ENCODE data around the gene POLR2L. TPM values are rescaled to one million over a fixed set of nuclear protein-coding genes. Genes with fewer than 3 reads are reported as not detected.

Gene POLR2L
- total RNA-seq, 1 experiment from 2014 or later, result 672 TPM

DNA sequence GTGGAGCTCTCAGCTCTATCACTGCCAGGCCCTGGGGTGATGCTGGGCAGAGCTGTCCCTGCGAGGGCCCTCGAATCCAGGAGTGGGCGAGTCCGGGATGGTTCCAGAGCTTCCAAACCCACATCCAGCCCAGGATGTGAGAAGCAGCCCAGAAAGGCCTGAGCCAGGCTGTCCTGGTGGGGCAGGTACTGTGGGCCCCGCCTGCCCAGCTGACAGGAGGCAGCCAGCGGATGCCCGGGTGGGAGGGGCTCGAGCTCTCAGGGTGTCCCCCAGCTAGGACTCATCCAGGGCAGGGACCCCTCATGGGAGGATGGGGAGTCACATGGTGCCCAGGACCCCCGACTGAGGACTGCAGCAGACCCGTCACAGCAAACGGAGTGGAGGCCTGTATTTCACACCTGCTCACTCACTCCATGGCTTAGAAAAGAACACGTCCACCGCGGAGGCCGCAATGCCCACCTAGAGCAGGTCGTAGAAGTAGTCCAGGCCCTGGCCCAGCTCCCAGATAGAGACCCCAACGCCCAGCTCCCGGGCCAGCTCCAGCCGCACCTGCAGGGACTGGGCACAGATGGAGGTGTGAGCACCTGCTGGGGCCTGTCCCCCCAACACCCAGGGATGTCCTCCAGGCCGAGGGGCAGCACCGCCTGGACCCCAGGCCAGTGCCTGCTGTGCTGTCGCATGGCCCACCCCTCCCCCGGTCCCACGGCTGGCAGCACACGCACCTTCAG lies 27.2 kb upstream of the POLR2L start:
- no peak for DNase-seq (ENCODE audit: low read depth)

DNA sequence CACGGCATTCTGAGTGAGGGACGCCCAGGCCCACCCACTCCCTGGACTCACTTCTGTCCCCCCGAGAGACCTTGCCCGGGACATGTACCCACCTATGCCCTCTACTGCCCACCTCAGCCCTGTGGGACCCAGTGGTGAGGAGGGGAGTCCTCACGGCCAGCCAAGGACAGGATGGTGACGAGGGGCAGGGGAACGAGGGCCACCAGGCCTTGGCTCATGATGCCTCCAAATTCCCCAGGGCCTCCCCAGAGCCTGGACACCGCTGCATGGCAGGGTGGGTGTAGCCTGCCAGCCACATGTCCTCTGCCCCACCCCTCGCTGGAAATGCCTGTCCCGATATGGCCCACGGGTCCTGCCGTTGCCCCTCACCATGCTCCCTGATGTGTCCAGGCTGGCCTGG lies 26.5 kb upstream of the POLR2L start:
- no peak for DNase-seq (ENCODE audit: low read depth)

DNA sequence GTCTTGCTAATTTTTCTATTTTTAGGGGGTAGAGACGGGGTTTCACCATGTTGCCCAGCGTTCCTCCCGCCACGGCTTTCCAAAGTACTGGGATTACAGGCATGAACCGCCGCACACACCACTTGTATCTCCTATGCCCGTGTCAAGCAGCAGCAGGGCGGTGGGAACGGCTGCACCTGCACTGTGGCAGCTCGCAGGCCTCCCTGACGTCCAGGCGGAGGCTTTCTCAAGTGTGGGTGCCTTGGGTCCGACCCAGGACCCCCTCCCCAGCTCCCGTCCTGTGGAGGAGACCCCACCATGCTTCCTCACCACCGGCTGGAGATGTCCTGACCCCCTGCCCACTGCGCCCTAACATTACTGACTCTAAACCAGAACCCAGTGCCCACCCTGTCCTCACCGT lies 26.1 kb upstream of the POLR2L start:
- no peak for DNase-seq (ENCODE audit: low read depth)

- DNase-seq (ENCODE audit: low read depth), result no peak
Observed at GRCh38 chr11:867856-868358, 25.6 kb upstream of the POLR2L start.

DNA sequence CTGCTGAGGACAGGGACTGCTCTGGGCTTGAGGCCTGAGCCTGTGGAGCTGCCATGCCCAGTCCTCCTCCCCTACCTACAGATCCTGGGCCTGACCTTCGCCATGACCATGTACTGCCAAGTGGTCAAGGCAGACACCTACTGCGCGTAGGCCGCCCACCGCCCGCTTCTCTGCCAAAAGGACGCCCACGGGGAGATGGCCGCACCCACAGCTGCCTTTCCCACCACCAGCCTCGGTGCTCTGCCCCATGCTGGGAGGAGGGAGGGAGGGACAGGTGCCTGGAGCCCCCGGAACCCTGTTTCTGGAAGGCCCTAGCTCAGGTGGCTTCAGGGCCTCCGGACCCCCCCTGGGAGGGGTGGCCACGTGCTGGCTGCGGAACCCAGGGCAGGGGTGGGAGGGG lies 24.2 kb upstream of the POLR2L start:
- no peak for DNase-seq (ENCODE audit: low read depth)

- no peak for DNase-seq (ENCODE audit: low read depth)
Observed at GRCh38 chr11:865462-866430, 23.4 kb upstream of the POLR2L start.

- no peak for DNase-seq (ENCODE audit: low read depth)
Observed at GRCh38 chr11:864898-865297, 22.6 kb upstream of the POLR2L start.

GRCh38 chr11:863910-864827 lies 21.8 kb upstream of the POLR2L start:
- DNase-seq (ENCODE audit: low read depth), result no peak

GRCh38 chr11:863023-863909 lies 20.9 kb upstream of the POLR2L start:
- DNase-seq (ENCODE audit: low read depth), result no peak

DNA sequence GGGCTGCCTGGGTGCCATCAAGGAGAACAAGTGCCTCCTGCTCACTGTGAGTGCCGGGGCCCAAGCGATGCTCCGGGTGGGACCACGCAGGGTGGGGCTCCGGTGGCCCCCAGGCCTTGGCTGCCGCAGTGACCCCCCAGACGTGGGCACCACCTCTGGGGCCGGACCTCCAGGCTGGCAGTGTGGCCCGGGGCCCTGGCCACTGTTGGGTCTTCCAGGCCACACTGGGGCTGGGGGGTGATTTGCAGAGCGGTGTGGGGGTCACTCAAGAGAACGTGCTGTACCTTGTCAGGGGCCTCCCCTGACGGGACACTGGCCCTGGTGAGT lies 20.3 kb upstream of the POLR2L start:
- DNase-seq (ENCODE audit: low read depth), result no peak

DNA sequence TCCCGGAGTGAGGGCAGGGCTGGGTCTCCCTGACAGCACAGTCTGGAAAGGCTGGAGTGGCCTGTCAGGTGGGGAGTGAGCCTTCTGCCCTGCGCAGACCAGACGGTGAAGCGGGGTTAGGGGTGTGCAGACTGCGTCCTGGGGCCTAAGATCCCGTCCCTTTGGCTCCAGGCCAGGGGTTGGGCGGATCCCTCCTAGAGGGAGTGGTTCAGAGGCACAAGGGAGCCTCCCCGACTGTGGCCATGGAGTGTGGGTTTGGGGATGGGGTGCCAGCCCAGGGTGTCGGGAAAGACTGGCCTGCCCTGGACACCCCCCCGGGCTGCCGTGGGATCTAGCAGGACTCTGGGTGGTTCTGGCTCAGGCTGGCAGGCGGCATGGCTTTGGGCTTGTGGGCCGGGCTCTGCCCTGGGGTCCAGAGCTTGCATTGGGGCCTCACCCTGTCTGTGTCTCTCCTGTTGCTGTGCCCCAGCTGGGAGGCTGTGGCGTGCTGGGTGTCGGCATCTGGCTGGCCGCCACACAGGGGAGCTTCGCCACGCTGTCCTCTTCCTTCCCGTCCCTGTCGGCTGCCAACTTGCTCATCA lies 19.8 kb upstream of the POLR2L start:
- no peak for DNase-seq (ENCODE audit: low read depth)

DNA sequence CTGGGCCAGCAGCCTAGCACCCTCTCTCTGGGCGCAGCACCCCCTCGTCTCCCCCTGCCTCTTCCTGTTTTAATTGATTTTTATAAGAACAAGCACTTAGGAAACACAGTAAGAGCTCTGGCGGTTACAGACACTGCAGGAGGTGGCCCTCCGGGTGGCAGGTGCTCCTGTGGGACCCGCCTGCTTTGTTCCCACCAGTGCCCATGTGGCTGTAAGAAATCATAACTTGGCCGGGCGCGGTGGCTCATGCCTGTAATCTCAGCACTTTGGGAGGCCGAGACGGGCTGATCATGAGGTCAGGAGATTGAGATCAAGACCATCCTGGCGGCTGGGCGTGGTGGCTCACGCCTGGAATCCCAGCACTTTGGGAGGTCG lies 18.8 kb upstream of the POLR2L start:
- no peak for DNase-seq (ENCODE audit: low read depth)

GRCh38 chr11:860234-861104 lies 18.1 kb upstream of the POLR2L start:
- no peak for DNase-seq (ENCODE audit: low read depth)

- DNase-seq (ENCODE audit: low read depth), result no peak
Observed at GRCh38 chr11:859394-860131, 17.2 kb upstream of the POLR2L start.

GRCh38 chr11:858762-859339 lies 16.5 kb upstream of the POLR2L start:
- DNase-seq (ENCODE audit: low read depth), result no peak

- DNase-seq (ENCODE audit: low read depth), result no peak
Observed at GRCh38 chr11:858053-858761, 15.9 kb upstream of the POLR2L start.

GRCh38 chr11:856397-856796 lies 14.1 kb upstream of the POLR2L start:
- no peak for DNase-seq (ENCODE audit: low read depth)

Measured in HT1080 (cell line).